Glutamatergic neuron (in vitro differentiated cells): ENCODE measurements around the gene TMPRSS13. TPM values are rescaled to one million over a fixed set of nuclear protein-coding genes. Genes with fewer than 3 reads are reported as not detected.

Experiments
- DNase-seq: peaks from one replicate; pipeline ENCODE4 v3.0.0; 2022
- H3K27ac Mint-ChIP-seq: one replicate; pipeline ENCODE4 v1.8.0; 2020; ENCODE audit warnings: mild to moderate bottlenecking, mixed read lengths, inconsistent platforms; ENCODE audit not compliant: unreplicated experiment
- H3K27me3 Mint-ChIP-seq: one replicate; pipeline ENCODE4 v1.8.0; 2020; ENCODE audit warnings: mild to moderate bottlenecking, moderate library complexity, mixed read lengths, inconsistent platforms; ENCODE audit not compliant: unreplicated experiment
- H3K36me3 Mint-ChIP-seq: one replicate; pipeline ENCODE4 v1.8.0; 2020; ENCODE audit warnings: mild to moderate bottlenecking, mixed read lengths, inconsistent platforms; ENCODE audit not compliant: unreplicated experiment
- H3K4me1 Mint-ChIP-seq: one replicate; pipeline ENCODE4 v1.8.0; 2020; ENCODE audit warnings: mild to moderate bottlenecking, low read depth, mixed read lengths, inconsistent platforms; ENCODE audit not compliant: unreplicated experiment
- H3K4me3 Mint-ChIP-seq: one replicate; pipeline ENCODE4 v1.8.0; 2020; ENCODE audit warnings: mild to moderate bottlenecking, mixed read lengths, inconsistent platforms; ENCODE audit not compliant: unreplicated experiment
- H3K9me3 Mint-ChIP-seq: one replicate; pipeline ENCODE4 v1.8.0; 2020; ENCODE audit warnings: mild to moderate bottlenecking, moderate library complexity, mixed read lengths, inconsistent platforms; ENCODE audit not compliant: unreplicated experiment
- total RNA-seq: library from RNA; stranded (reverse); fragmentation: NEBNext Ultra II Directional; extraction: Animal tissue kit (Norgen Biotek cat#: 25700); gene quantifications from one replicate; pipeline ENCODE4 v1.2.1, GENCODE V29; 2021; ENCODE audit not compliant: unreplicated experiment
- TF ChIP-seq, protein P1 (sequence below): fragments of 200-600 bp; sonication (generic); IDR thresholded peaks from one replicate; pipeline ENCODE4 v1.5.0; 2021; ENCODE audit not compliant: partially characterized antibody, unreplicated experiment

The TMPRSS13 gene
- total RNA-seq, 1 donor from 2014 or later, result 0.32 TPM

DNA sequence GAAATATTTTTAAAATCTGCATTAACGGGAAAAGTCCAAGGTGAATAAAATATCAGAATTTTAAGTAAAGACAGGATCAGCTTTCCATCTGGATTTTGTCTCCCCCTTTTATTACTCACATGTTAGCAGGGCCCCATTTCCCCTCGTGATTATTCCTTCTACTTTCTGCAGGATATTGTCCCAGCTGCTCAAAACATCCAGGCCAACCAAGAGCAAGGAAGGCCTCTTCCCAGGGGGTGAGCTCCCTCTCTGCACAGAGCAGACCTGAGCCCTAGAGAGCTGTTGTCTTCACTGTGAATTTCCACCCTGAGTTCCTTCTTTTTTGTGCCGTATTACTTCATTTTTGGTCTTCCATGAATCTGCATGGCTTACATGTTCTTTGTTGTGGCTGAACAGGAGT lies 3.7 kb upstream of the TMPRSS13 start:
- Mint-ChIP-seq H3K27ac (no peak overlapping the region), H3K9me3 (no peaks in the 10 kb centered on the region), H3K36me3 (no peaks in the 10 kb centered on the region), H3K4me1 (peaks cover 5% of the 10 kb centered on the region), H3K4me3 (no peak overlapping the region), H3K27me3 (peaks cover 4% of the 10 kb centered on the region)
- DNase-seq, result no peak
- TF ChIP-seq, protein P1, sequence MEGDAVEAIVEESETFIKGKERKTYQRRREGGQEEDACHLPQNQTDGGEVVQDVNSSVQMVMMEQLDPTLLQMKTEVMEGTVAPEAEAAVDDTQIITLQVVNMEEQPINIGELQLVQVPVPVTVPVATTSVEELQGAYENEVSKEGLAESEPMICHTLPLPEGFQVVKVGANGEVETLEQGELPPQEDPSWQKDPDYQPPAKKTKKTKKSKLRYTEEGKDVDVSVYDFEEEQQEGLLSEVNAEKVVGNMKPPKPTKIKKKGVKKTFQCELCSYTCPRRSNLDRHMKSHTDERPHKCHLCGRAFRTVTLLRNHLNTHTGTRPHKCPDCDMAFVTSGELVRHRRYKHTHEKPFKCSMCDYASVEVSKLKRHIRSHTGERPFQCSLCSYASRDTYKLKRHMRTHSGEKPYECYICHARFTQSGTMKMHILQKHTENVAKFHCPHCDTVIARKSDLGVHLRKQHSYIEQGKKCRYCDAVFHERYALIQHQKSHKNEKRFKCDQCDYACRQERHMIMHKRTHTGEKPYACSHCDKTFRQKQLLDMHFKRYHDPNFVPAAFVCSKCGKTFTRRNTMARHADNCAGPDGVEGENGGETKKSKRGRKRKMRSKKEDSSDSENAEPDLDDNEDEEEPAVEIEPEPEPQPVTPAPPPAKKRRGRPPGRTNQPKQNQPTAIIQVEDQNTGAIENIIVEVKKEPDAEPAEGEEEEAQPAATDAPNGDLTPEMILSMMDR, result no peak

DNA sequence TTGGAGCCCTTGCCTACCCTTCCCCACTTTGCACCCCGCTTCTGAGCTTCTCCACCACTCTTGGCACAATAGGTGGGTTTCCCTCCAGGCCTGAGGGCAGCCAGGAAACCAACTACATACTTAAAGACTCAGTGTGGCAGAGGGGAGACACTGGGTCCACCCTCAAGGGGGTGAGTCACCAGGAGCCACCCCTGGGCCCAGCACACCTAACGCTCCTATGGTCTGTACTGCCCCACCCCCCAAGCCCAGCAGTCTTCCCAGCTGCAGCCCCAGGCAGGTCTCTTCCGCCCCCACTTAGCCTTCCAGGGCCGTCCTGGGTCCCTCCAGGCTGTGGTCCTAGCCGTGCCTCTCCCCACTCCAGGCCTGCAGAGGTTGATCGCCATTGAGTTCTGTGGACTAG lies 3.2 kb upstream of the TMPRSS13 start:
- TF ChIP-seq, protein P1, result no peak
- H3K9me3 Mint-ChIP-seq, result no peaks in the 10 kb centered on the region
- H3K36me3 Mint-ChIP-seq, result no peaks in the 10 kb centered on the region
- no peak for DNase-seq
- peaks cover 4% of the 10 kb centered on the region for H3K27me3 Mint-ChIP-seq
- no peak overlapping the region for H3K27ac Mint-ChIP-seq
- no peak overlapping the region for H3K4me3 Mint-ChIP-seq
- H3K4me1 Mint-ChIP-seq, result peaks cover 5% of the 10 kb centered on the region

DNA sequence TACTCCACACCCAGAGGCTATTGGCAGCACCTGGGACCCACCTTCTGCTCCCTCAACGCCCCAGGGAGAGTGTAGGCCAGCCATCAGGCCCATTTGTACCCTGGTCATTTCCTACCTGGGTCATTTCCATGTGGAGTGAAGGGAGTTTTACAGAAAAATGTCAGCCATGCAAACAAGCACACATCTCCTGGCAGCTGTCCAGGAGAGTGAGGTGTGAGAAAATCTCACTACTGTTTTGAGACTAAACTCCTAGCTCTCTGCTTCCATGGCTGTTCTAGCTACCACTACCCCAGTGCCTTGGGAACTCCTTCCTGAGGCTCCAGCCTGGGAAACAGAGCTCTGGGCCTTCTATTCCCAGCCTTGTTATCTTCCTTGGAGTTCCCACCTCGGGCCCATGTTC lies 2.8 kb upstream of the TMPRSS13 start:
- H3K27me3 Mint-ChIP-seq, result peaks cover 4% of the 10 kb centered on the region
- no peaks in the 10 kb centered on the region for H3K36me3 Mint-ChIP-seq
- H3K4me3 Mint-ChIP-seq, result no peak overlapping the region
- peaks cover 5% of the 10 kb centered on the region for H3K4me1 Mint-ChIP-seq
- no peak for DNase-seq
- no peak overlapping the region for H3K27ac Mint-ChIP-seq
- TF ChIP-seq, protein P1, result no peak
- no peaks in the 10 kb centered on the region for H3K9me3 Mint-ChIP-seq

DNA sequence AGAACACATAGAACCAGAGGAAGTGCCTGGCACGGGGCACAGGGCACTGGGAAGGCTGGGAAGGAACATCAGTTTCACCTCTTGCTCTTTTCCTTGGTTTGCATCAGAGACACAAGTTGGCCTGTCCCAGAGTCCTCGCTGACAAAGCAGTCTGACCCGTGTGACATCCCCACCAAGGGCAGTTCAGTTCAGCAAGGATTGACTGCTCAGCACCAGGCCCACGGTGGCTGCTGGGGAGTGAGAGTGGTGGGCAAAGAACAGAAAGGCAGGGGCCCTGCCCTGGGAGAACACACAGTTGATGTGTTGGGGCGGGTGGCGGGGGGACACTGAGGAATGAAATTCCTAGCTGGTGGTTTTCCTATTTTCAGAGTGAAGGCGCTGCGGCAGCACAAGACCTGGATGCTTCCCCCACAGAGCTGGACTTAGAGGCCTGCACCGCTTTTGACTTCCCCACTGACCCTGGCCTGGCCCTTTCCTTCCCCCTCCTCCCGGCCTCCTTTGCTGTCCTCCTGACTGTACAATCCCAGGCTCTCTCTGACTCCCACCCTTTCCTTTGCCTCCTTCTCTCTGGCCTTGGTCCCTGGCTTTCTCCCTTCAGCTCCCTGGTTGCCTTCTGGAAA lies 2.2 kb upstream of the TMPRSS13 start:
- H3K27me3 Mint-ChIP-seq, result peaks cover 4% of the 10 kb centered on the region
- TF ChIP-seq, protein P1, result no peak
- no peaks in the 10 kb centered on the region for H3K9me3 Mint-ChIP-seq
- no peak overlapping the region for H3K27ac Mint-ChIP-seq
- H3K4me1 Mint-ChIP-seq, result peaks cover 5% of the 10 kb centered on the region
- no peak overlapping the region for H3K4me3 Mint-ChIP-seq
- H3K36me3 Mint-ChIP-seq, result no peaks in the 10 kb centered on the region
- no peak for DNase-seq

DNA sequence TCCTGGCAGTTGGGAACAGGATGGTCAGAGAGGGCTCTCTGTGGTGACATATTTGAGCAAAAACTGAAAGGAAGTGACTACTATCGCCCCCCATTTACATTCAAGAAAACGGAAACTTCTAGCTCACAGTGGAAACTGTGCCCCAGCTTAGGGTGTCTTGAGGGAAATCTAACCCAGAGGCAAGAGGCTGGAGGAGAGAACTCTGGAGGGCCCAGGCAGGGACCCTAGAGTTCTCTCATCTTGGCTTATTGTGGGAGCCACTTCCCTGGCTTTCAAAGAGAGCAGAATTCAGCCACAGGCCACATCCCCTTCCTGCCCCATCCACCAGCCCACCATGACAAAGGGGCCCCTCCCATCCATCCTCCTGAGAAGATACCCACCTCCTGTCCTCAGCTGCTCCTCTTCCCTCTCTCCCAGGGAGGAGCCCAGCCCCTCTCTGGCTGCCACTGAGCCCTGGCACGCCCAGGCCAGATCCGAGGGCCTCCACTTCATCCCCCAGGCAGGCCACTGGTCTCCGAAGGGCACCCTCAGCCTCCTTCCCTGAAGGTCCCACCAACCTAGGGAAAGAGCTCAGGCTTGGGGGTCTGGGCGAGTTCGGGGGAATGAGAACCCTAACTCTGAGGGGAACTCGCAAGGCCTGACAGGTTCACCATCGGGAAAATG lies 1.6 kb upstream of the TMPRSS13 start:
- H3K27ac Mint-ChIP-seq, result no peak overlapping the region
- TF ChIP-seq, protein P1, result no peak
- H3K4me1 Mint-ChIP-seq, result peaks cover 5% of the 10 kb centered on the region
- no peaks in the 10 kb centered on the region for H3K9me3 Mint-ChIP-seq
- no peaks in the 10 kb centered on the region for H3K36me3 Mint-ChIP-seq
- no peak overlapping the region for H3K4me3 Mint-ChIP-seq
- H3K27me3 Mint-ChIP-seq, result peaks cover 4% of the 10 kb centered on the region
- no peak for DNase-seq
